Measurements from ENCODE around the gene CERS6.

- no peak for TF ChIP-seq POLR2AphosphoS5 (IDR thresholded peaks at IDR 0.05)
- TF ChIP-seq CTCF (IDR thresholded peaks at IDR 0.05): no peak
- no peak for TF ChIP-seq POLR2A (IDR thresholded peaks at IDR 0.05; ENCODE audit: low read depth)
Measured at GRCh38 chr2:168658706-168659105, 202.6 kb downstream of the CERS6 start.

Measured in esophagus muscularis mucosa (tissue), 3 donors.